PC-9 (cell line): ENCODE data around the gene CDK11A. TPM values are rescaled to one million over a fixed set of nuclear protein-coding genes. Genes with fewer than 3 reads are reported as not detected.
A peak's percentile ranks its signal among the peaks of the same experiment; 100 is the strongest.

ENCODE experiments used
- BruUV-seq: library from RNA; stranded (reverse); fragments of 400-500 nt; replicated peaks from 2 replicates; lab custom pipeline; 2021; lab: Mats Ljungman, UMichigan
- CTCF ChIA-PET: fragments of 300-600 bp; sonication (Branson Sonifier 250); formaldehyde crosslinking; loops from one replicate; lab custom pipeline; 2022; ENCODE audit warnings: antibody characterized with exemption; lab: Charles Lee
- POLR2A ChIA-PET: fragments of 300-600 bp; sonication (Branson Sonifier 250); formaldehyde crosslinking; loops from one replicate; lab custom pipeline; 2022; ENCODE audit warnings: antibody characterized with exemption; ENCODE audit not compliant: unreplicated experiment; lab: Charles Lee
- DNase-seq, 2 experiments: peaks; one replicate each; pipeline versions ENCODE4 v3.0.0 to v3.0.0-alpha.2; 2015 to 2022; ENCODE audit warnings: mixed read lengths in 1 of 2
- H2AFZ ChIP-seq: fragments of 200-600 bp; sonication (generic); 2 replicates; pipeline ENCODE4 v1.8.1; 2017; ENCODE audit warnings: antibody characterized with exemption
- H3F3A ChIP-seq: fragments of 200-600 bp; sonication (generic); 2 replicates; pipeline ENCODE4 v1.8.1; 2017; ENCODE audit warnings: antibody characterized with exemption, mild to moderate bottlenecking, low read depth; ENCODE audit not compliant: insufficient read depth
- H3K27ac ChIP-seq: fragments of 200-600 bp; sonication (generic); 2 replicates; pipeline ENCODE4 v1.6.1; 2016; ENCODE audit warnings: mixed run types
- H3K27me3 ChIP-seq: fragments of 200-600 bp; sonication (generic); 2 replicates; pipeline ENCODE4 v1.6.1; 2016; ENCODE audit warnings: low read depth, mixed run types; ENCODE audit not compliant: insufficient read depth
- H3K36me3 ChIP-seq: fragments of 200-600 bp; sonication (generic); 2 replicates; pipeline ENCODE4 v1.6.1; 2016; ENCODE audit warnings: low read depth, mixed run types
- H3K4me1 ChIP-seq: fragments of 200-600 bp; sonication (generic); replicated peaks from 2 replicates; pipeline ENCODE4 v1.6.1; 2016; ENCODE audit warnings: mixed run types; ENCODE audit not compliant: insufficient read depth
- H3K4me2 ChIP-seq: fragments of 200-600 bp; sonication (generic); 2 replicates; pipeline ENCODE4 v1.6.1; 2017; ENCODE audit warnings: mixed run types
- H3K4me3 ChIP-seq: fragments of 200-600 bp; sonication (generic); 2 replicates; pipeline ENCODE4 v1.6.1; 2016; ENCODE audit warnings: mixed run types
- H3K79me2 ChIP-seq: fragments of 200-600 bp; sonication (generic); 2 replicates; pipeline ENCODE4 v1.6.1; 2017; ENCODE audit warnings: low read depth, mixed run types
- H3K9me2 ChIP-seq: fragments of 200-600 bp; sonication (generic); 2 replicates; pipeline ENCODE4 v1.8.1; 2017; ENCODE audit warnings: mild to moderate bottlenecking; ENCODE audit not compliant: insufficient read depth
- H3K9me3 ChIP-seq: fragments of 200-600 bp; sonication (generic); 2 replicates; pipeline ENCODE4 v1.8.1; 2016; ENCODE audit warnings: low read depth; ENCODE audit not compliant: insufficient read depth
- H4K20me1 ChIP-seq: fragments of 200-600 bp; sonication (generic); 2 replicates; pipeline ENCODE4 v1.8.1; 2017; ENCODE audit not compliant: insufficient read depth
- EZH2 ChIP-seq: fragments of 200-600 bp; sonication (generic); IDR thresholded peaks from 2 replicates; pipeline ENCODE4 v1.8.0; 2017; ENCODE audit warnings: antibody characterized with exemption, low read depth
- intact Hi-C: fragments of 100-400 bp; cut with micrococcal nuclease; formaldehyde crosslinking; loops from one replicate; pipeline ENCODE4 v1.10.0; 2022; ENCODE audit not compliant: unreplicated experiment
- total RNA-seq: library from RNA; stranded (reverse); gene quantifications from 2 replicates; pipeline ENCODE4 v1.2.3, GENCODE V29; 2021
- TF ChIP-seq, protein P1 (sequence below): fragments of 200-600 bp; sonication (generic); conservative IDR thresholded peaks from 2 replicates; pipeline ENCODE4 v1.6.1; 2017; ENCODE audit warnings: mixed run types, antibody characterized with exemption, mild to moderate bottlenecking, moderate library complexity

The CDK11A gene
- total RNA-seq, 1 experiment from 2014 or later, result 42.2 TPM

GRCh38 chr1:1760345-1760650 lies 36.1 kb upstream of the CDK11A start:
- Histone ChIP-seq H3K9me2 (no peaks in the 10 kb centered on the region), H4K20me1 (peaks cover 27% of the 10 kb centered on the region), H3K36me3 (peaks cover 36% of the 10 kb centered on the region; the same call in 1 of the 2 replicates), H3K4me1 (peaks cover 78% of the 10 kb centered on the region), H3K4me2 (peak overlapping the region; percentile 75), H3K27ac (no peak overlapping the region), H2AFZ (no peak overlapping the region), H3K79me2 (peaks cover 64% of the 10 kb centered on the region), H3K27me3 (no peaks in the 10 kb centered on the region), H3K4me3 (no peak overlapping the region), H3K9me3 (no peaks in the 10 kb centered on the region), H3F3A (peaks cover 69% of the 10 kb centered on the region)
- ChIA-PET POLR2A (no interaction called here), CTCF (no interaction called here)
- no TSS peak for BruUV-seq
- TF ChIP-seq, protein P1, sequence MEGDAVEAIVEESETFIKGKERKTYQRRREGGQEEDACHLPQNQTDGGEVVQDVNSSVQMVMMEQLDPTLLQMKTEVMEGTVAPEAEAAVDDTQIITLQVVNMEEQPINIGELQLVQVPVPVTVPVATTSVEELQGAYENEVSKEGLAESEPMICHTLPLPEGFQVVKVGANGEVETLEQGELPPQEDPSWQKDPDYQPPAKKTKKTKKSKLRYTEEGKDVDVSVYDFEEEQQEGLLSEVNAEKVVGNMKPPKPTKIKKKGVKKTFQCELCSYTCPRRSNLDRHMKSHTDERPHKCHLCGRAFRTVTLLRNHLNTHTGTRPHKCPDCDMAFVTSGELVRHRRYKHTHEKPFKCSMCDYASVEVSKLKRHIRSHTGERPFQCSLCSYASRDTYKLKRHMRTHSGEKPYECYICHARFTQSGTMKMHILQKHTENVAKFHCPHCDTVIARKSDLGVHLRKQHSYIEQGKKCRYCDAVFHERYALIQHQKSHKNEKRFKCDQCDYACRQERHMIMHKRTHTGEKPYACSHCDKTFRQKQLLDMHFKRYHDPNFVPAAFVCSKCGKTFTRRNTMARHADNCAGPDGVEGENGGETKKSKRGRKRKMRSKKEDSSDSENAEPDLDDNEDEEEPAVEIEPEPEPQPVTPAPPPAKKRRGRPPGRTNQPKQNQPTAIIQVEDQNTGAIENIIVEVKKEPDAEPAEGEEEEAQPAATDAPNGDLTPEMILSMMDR, result no peak
- DNase-seq, result no peak
- intact Hi-C loops, result loop anchor here (5.0 kb wide), 1 partner anchor 147 kb away; no protein-coding TSS in a partner anchor

- POLR2A ChIA-PET, result interaction anchor here (1.4 kb wide), 1 partner anchor 21 kb away, joined by 6 read pairs; no protein-coding TSS in a partner anchor
- peaks cover 23% of the 10 kb centered on the region for H4K20me1 ChIP-seq
- CTCF ChIA-PET, result no interaction called here
- intact Hi-C loops, result loop anchor here (5.0 kb wide), 1 partner anchor 148 kb away; no protein-coding TSS in a partner anchor
- no peak overlapping the region for H2AFZ ChIP-seq
- no peaks in the 10 kb centered on the region for H3K9me2 ChIP-seq
- TF ChIP-seq EZH2, result no peak
- TF ChIP-seq, protein P1, result no peak
- DNase-seq, result peak; percentile 78 to 80
- peak overlapping the region; percentile 75 for H3K4me2 ChIP-seq
- H3F3A ChIP-seq, result peaks cover 63% of the 10 kb centered on the region
- peaks cover 59% of the 10 kb centered on the region for H3K79me2 ChIP-seq
- H3K9me3 ChIP-seq, result no peaks in the 10 kb centered on the region
- H3K36me3 ChIP-seq, result peaks cover 31% of the 10 kb centered on the region; the same call in 1 of the 2 replicates
- H3K27me3 ChIP-seq, result no peaks in the 10 kb centered on the region
- BruUV-seq, result no TSS peak
- H3K27ac ChIP-seq, result peak overlapping the region; percentile 76
- H3K4me3 ChIP-seq, result no peak overlapping the region; the same call in 1 of the 2 replicates
- peaks cover 72% of the 10 kb centered on the region for H3K4me1 ChIP-seq
Measured at GRCh38 chr1:1759456-1760344, 35.5 kb upstream of the CDK11A start.

- ChIA-PET POLR2A (interaction anchor here (0.6 to 1.4 kb wide), 3 partner anchors 21 to 288 kb away, joined by 5 to 7 read pairs (median 6); no protein-coding TSS in a partner anchor), CTCF (interaction anchor here (1.1 kb wide), 1 partner anchor 147 kb away, joined by 4 read pairs; no protein-coding TSS in a partner anchor)
- peaks cover 57% of the 10 kb centered on the region for H3F3A ChIP-seq
- peaks cover 56% of the 10 kb centered on the region for H3K79me2 ChIP-seq
- peaks cover 64% of the 10 kb centered on the region for H3K4me1 ChIP-seq
- intact Hi-C loops, result no loop called here
- H3K4me3 ChIP-seq, result peak overlapping the region; percentile 28; the same call in 1 of the 2 replicates
- DNase-seq, result peak; percentile 95 to 99
- H3K36me3 ChIP-seq, result peaks cover 28% of the 10 kb centered on the region; the same call in 1 of the 2 replicates
- no TSS peak for BruUV-seq
- H3K4me2 ChIP-seq, result peak overlapping the region; percentile 75
- TF ChIP-seq, protein P1, result no peak
- TF ChIP-seq EZH2, result no peak
- no peak overlapping the region for H2AFZ ChIP-seq
- H3K9me2 ChIP-seq, result no peaks in the 10 kb centered on the region
- H3K27me3 ChIP-seq, result no peaks in the 10 kb centered on the region
- peaks cover 20% of the 10 kb centered on the region for H4K20me1 ChIP-seq
- peak overlapping the region; percentile 76 for H3K27ac ChIP-seq
- H3K9me3 ChIP-seq, result no peaks in the 10 kb centered on the region
Measured at GRCh38 chr1:1758692-1759455, 34.7 kb upstream of the CDK11A start.
